Kidney (tissue), 14 donors: ENCODE data around the gene MAGI3. TPM values are rescaled to one million over a fixed set of nuclear protein-coding genes. Genes with fewer than 3 reads are reported as not detected.
"Not testable (repeated sequence)": the region's sequence is repeated elsewhere in the genome, so short reads cannot be mapped to it uniquely, and the experiment has no call there.

Experiments used
- DNase-seq, 5 donors: peaks; one replicate each; pipeline ENCODE4 v3.0.0-alpha.2; 2013 to 2020
- FAIRE-seq: peaks from 2 replicates; lab custom pipeline; 2012; peaks lifted over from hg19 to GRCh38; lab: Jason Lieb, UNC
- H3K27ac ChIP-seq, 2 donors: one replicate each; pipeline ENCODE4 v1.7.0; 2013; ENCODE audit warnings: low read depth in 2 of 2, low read length in 2 of 2, inconsistent platforms in 1 of 2
- H3K27me3 ChIP-seq: one replicate; pipeline ENCODE4 v1.7.1; 2013; ENCODE audit warnings: low read length, inconsistent platforms; ENCODE audit not compliant: control insufficient read depth, insufficient read depth
- H3K36me3 ChIP-seq, 3 donors: one replicate each; pipeline versions ENCODE4 v1.7.0 to v1.7.1; 2013; ENCODE audit warnings: low read length in 3 of 3, control low read depth in 1 of 3, inconsistent platforms in 1 of 3; ENCODE audit not compliant: insufficient read depth in 3 of 3, control insufficient read depth in 2 of 3
- H3K4me1 ChIP-seq, 3 donors: one replicate each; pipeline versions ENCODE4 v1.7.0 to v1.7.1; 2013; ENCODE audit warnings: low read length in 3 of 3, inconsistent platforms in 1 of 3, low read depth in 1 of 3; ENCODE audit not compliant: control insufficient read depth in 2 of 3, insufficient read depth in 2 of 3
- H3K4me3 ChIP-seq, 3 donors: one replicate each; pipeline versions ENCODE4 v1.7.0 to v1.8.1; 2013; ENCODE audit warnings: low read length in 3 of 3, control low read depth in 1 of 3, inconsistent platforms in 1 of 3
- H3K9ac ChIP-seq, 3 donors: one replicate each; pipeline versions ENCODE4 v1.7.0 to v1.7.1; 2013; ENCODE audit warnings: low read length in 3 of 3, control low read depth in 1 of 3, inconsistent platforms in 1 of 3
- H3K9me3 ChIP-seq, 3 donors: one replicate each; pipeline versions ENCODE4 v1.7.0 to v1.7.1; 2013; ENCODE audit warnings: low read length in 3 of 3, control low read depth in 1 of 3, inconsistent platforms in 1 of 3; ENCODE audit not compliant: control insufficient read depth in 2 of 3, insufficient read depth in 1 of 3
- CTCF ChIP-seq: IDR thresholded peaks from 3 replicates; pipeline ENCODE4 v1.5.1; 2012; ENCODE audit warnings: mild to moderate bottlenecking, moderate library complexity, borderline replicate concordance; ENCODE audit not compliant: insufficient read depth; ENCODE audit errors: extremely low read depth
- intact Hi-C: fragments of 100-400 bp; cut with DNase I; formaldehyde crosslinking; loops from one replicate; pipeline ENCODE4 v1.11.1; 2022
- polyA plus RNA-seq: library from polyadenylated mRNA; stranded (reverse); fragments of 350-450 nt; fragmentation: Illumina TruSeq; extraction: RNeasy Lipid Tissue Mini Kit (QIAGEN cat#74804); gene quantifications from one replicate; pipeline ENCODE4 v1.2.3, GENCODE V29; 2014; ENCODE audit warnings: low read depth, low replicate concordance; ENCODE audit not compliant: insufficient read depth
- total RNA-seq: library from RNA; stranded (reverse); fragmentation: NEBNext Ultra II Directional; extraction: Animal tissue kit (Norgen Biotek cat#: 25700); gene quantifications from one replicate; pipeline ENCODE4 v1.2.1, GENCODE V29; 2021
- donor health status: control.
- donor health status: control.
- donor health status: control.
- donor health status: control.
- donor health status: control.
- donor health status: DM: yes; HTN: yes; CAD: no.
- donor health status: Normal renal cell carcinoma (clear cell type).

Gene MAGI3
- total and polyA plus RNA-seq, 2 donors from 2014 or later, result 5.6 to 25.9 TPM

- Histone ChIP-seq H3K27ac (no peak overlapping the region), H3K4me3 (no peak overlapping the region), H3K4me1 (no peaks in the 10 kb centered on the region), H3K9me3 (peaks cover 0 to 10% (median 5%) of the 10 kb centered on the region in 3 donors), H3K36me3 (peaks cover 0 to 4% (median 4%) of the 10 kb centered on the region in 3 donors), H3K9ac (no peak overlapping the region), H3K27me3 (no peaks in the 10 kb centered on the region)
- FAIRE-seq (no peak), DNase-seq (no peak)
- TF ChIP-seq CTCF, result no peak
- intact Hi-C loops, result no loop called here
These were observed 304.6 kb downstream of the MAGI3 start for GRCh38 chr1:113694910-113695309.

GRCh38 chr1:113701429-113701828, 311.1 kb downstream of the MAGI3 start:
- no peak overlapping the region for H3K9ac ChIP-seq
- no peak for DNase-seq
- TF ChIP-seq CTCF, result no peak
- no peak overlapping the region for H3K4me3 ChIP-seq
- no peaks in the 10 kb centered on the region for H3K9me3 ChIP-seq
- peaks cover 0 to 4% (median 2%) of the 10 kb centered on the region in 3 donors for H3K36me3 ChIP-seq
- no peak for FAIRE-seq
- no peaks in the 10 kb centered on the region for H3K4me1 ChIP-seq
- no peak overlapping the region for H3K27ac ChIP-seq
- H3K27me3 ChIP-seq, result no peaks in the 10 kb centered on the region
- intact Hi-C loops, result no loop called here

DNA sequence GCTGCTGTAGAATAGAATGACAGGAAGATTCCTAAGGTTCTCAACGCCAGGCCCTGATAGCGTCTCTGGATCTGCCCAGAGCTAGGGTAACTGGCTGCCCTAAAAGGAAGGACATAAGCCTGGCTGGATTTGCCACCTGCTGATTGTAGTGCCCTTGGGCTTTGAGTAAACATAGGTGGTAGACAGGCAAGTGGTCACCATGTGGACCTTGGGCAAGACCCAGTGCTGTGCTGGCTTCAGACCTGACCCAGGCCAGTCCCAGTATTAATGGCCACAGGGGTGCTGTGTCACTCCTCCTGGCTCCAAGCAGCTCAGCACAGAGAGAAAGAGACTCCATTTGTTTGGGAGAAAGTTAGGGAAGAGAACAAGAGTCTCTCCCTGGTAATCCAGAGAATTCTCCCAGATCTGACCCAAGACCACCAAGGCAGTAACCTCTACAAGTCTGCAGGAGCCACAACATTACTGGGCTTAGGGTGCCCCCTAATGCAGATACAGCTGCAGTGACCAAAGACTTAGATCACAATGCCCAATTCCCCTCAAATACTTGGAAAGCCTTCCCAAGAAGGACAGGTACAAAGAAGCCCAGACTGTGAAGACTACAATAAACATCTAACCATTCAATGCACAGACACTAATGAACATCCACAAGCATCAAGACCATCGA, 324.4 kb downstream of the MAGI3 start:
- Histone ChIP-seq H3K9ac (no peak overlapping the region), H3K9me3 (no peaks in the 10 kb centered on the region), H3K4me1 (no peaks in the 10 kb centered on the region), H3K27me3 (no peaks in the 10 kb centered on the region), H3K4me3 (no peak overlapping the region), H3K27ac (no peak overlapping the region), H3K36me3 (peaks cover 0 to 8% (median 3%) of the 10 kb centered on the region in 3 donors)
- no peak for TF ChIP-seq CTCF
- intact Hi-C loops, result no loop called here
- no peak for FAIRE-seq
- no peak for DNase-seq

GRCh38 chr1:113717506-113717905, 327.2 kb downstream of the MAGI3 start:
- intact Hi-C loops, result not testable (repeated sequence)

DNA sequence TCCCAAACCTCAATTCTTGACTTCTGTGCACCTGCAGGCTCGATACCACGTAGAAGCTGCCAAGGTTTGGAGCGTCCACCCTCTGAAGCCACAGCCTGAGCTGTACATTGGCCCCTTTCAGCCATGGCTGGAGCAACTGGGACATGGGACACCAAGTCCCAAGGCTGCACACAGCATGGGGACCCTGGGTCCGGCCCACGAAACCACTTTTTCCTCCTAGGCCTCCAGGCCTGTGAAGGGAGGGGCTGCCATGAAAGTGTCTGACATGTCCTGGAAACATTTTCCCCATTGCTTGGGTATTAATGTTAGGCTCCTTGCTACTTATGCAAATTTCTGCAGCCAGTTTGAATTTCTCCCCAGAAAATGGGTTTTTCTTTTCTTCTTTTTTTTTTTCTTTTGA, 328.3 kb downstream of the MAGI3 start:
- H3K36me3 ChIP-seq, H3K27ac ChIP-seq, intact Hi-C loops, FAIRE-seq, H3K4me1 ChIP-seq, H3K9me3 ChIP-seq, H3K9ac ChIP-seq, H3K27me3 ChIP-seq, DNase-seq, H3K4me3 ChIP-seq: not testable (repeated sequence)

More at GRCh38 chr1:113717506-113717905, 327.2 kb downstream of the MAGI3 start:
- not testable (repeated sequence) for H3K27ac ChIP-seq, H3K27me3 ChIP-seq, H3K9me3 ChIP-seq, H3K9ac ChIP-seq, H3K4me1 ChIP-seq, H3K36me3 ChIP-seq, DNase-seq, H3K4me3 ChIP-seq, FAIRE-seq
